Nephron progenitor cell (in vitro differentiated cells): ENCODE results near the gene GPHA2.

ENCODE experiments used
- DNase-seq: peaks from one replicate; pipeline ENCODE4 v3.0.0; 2021
- H3K27ac Mint-ChIP-seq: 2 replicates; pipeline ENCODE4 v1.8.0; 2021; ENCODE audit warnings: mild to moderate bottlenecking, moderate library complexity, mixed read lengths
- H3K27me3 Mint-ChIP-seq: 2 replicates; pipeline ENCODE4 v1.8.0; 2021; ENCODE audit warnings: mild to moderate bottlenecking, low read depth, mixed read lengths; ENCODE audit not compliant: poor library complexity
- H3K36me3 Mint-ChIP-seq: 2 replicates; pipeline ENCODE4 v1.8.0; 2021; ENCODE audit warnings: low read depth, mixed read lengths
- H3K4me1 Mint-ChIP-seq: 2 replicates; pipeline ENCODE4 v1.8.0; 2021; ENCODE audit warnings: mixed read lengths
- H3K4me3 Mint-ChIP-seq: 2 replicates; pipeline ENCODE4 v1.8.0; 2021; ENCODE audit warnings: mild to moderate bottlenecking, moderate library complexity, mixed read lengths
- H3K9me3 Mint-ChIP-seq: 2 replicates; pipeline ENCODE4 v1.8.0; 2021; ENCODE audit warnings: mild to moderate bottlenecking, moderate library complexity, mixed read lengths
- TF ChIP-seq, protein P1 (sequence below): fragments of 200-600 bp; sonication (generic); IDR thresholded peaks from 2 replicates; pipeline ENCODE4 v1.5.0; 2021; ENCODE audit warnings: antibody characterized with exemption

GPHA2 gene

DNA sequence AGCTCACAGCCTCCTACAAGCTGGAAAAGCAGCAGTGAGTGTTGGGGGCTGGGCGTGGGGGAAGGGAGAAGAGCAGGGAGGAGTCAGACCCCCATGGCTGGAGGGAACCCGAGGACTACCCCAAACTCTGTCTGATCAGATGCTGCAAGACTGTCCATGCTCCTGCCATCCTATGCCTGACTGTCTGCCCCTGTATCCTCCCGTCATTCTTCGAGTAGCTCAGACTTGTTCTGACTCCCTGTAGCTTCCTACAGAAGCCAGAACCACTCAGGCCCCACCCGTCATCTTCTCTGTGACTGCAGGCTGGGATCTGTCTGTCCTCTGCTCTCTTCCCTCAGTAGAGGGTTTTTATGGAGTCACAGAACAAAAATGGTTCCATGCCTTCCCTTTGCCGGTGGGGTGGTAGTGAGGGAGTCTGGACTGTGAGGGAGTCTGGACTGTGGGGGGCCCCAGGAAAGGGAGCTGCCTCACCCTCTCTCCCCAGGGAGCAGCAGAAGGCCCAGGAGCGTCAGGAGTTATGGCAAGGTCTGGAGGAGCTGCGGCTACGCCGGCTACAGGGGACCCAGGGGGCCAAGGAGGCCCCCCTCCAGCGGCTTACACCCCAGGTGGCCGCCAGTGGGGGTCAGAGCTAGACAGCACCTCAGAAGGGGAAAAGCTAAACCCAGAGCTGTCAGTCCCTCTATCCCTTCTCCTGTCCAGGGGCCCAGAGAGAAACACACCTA, 2.3 kb downstream of the GPHA2 start:
- H3K4me1 Mint-ChIP-seq, result peaks cover 58% of the 10 kb centered on the region
- TF ChIP-seq, protein P1, sequence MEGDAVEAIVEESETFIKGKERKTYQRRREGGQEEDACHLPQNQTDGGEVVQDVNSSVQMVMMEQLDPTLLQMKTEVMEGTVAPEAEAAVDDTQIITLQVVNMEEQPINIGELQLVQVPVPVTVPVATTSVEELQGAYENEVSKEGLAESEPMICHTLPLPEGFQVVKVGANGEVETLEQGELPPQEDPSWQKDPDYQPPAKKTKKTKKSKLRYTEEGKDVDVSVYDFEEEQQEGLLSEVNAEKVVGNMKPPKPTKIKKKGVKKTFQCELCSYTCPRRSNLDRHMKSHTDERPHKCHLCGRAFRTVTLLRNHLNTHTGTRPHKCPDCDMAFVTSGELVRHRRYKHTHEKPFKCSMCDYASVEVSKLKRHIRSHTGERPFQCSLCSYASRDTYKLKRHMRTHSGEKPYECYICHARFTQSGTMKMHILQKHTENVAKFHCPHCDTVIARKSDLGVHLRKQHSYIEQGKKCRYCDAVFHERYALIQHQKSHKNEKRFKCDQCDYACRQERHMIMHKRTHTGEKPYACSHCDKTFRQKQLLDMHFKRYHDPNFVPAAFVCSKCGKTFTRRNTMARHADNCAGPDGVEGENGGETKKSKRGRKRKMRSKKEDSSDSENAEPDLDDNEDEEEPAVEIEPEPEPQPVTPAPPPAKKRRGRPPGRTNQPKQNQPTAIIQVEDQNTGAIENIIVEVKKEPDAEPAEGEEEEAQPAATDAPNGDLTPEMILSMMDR, result no peak
- H3K9me3 Mint-ChIP-seq, result no peaks in the 10 kb centered on the region
- DNase-seq, result no peak
- H3K4me3 Mint-ChIP-seq, result peak overlapping the region; percentile 30
- peaks cover 11% of the 10 kb centered on the region for H3K36me3 Mint-ChIP-seq
- H3K27ac Mint-ChIP-seq, result peak overlapping the region; percentile 96
- H3K27me3 Mint-ChIP-seq, result peaks cover 16% of the 10 kb centered on the region

DNA sequence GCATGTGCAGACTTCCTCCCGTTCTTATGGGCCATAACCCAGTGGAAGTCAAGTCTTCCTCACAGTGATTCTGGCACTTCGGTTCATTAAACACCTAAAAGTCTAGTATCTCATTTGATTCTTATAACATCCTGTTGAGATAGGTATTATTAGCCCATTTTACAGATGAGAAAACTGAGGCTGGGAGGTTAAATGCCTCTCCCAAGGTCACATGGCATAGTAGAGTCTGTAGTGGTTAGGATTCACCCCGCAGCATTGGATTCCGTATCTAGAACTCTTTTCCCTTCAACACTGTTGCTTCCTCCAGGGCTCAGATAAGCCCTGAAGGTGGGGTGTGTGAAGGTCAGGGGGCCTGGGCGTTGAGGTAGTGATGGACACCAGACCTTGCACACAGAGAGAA, 3.4 kb downstream of the GPHA2 start:
- no peak overlapping the region for H3K27ac Mint-ChIP-seq
- peaks cover 15% of the 10 kb centered on the region for H3K36me3 Mint-ChIP-seq
- no peak for DNase-seq

DNA sequence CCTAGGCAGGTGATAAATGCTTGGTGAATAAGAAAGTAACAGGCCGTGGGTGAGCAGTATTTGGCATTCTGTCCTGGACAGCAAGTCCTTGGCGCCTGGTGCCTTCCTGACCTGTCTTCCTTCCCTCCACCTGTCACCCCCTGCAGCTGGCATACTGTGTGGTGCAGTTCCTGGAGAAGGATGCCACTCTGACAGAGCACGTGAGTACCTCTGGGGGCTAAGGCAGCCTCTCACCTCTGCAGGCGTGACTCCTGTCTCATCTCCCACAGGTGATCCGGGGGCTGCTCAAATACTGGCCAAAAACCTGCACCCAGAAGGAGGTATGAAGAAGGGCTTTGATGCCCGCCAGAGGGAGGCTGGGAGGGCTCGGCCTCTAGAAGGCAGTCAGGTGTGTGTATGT, 4.4 kb downstream of the GPHA2 start:
- H3K36me3 Mint-ChIP-seq, result peaks cover 15% of the 10 kb centered on the region
- H3K9me3 Mint-ChIP-seq, result no peaks in the 10 kb centered on the region
- no peak overlapping the region for H3K27ac Mint-ChIP-seq
- DNase-seq, result no peak
- peaks cover 6% of the 10 kb centered on the region for H3K27me3 Mint-ChIP-seq
- peaks cover 51% of the 10 kb centered on the region for H3K4me1 Mint-ChIP-seq
- no peak overlapping the region for H3K4me3 Mint-ChIP-seq
- TF ChIP-seq, protein P1, result no peak

More for the DNA sequence above, 3.4 kb downstream of the GPHA2 start:
- Mint-ChIP-seq H3K4me1 (peaks cover 60% of the 10 kb centered on the region), H3K27me3 (peaks cover 5% of the 10 kb centered on the region), H3K4me3 (no peak overlapping the region), H3K9me3 (no peaks in the 10 kb centered on the region)
- TF ChIP-seq, protein P1, result no peak

DNA sequence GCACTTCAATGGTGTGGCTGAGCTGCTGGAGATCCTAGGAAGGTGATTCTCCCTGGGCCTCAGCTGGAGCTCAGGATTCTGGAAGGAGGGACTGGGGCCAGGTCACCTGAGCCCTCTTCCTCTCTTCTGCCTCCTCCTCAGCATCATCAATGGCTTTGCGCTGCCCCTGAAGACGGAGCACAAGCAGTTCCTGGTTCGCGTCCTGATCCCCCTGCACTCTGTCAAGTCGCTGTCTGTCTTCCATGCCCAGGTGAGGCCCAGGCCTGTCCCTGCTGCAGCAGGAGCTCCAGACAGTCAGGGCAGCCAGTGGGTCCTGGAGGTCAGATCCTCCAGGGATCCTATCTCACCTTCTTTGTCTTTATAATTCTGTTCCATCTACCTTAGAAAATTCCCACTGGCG, 5.4 kb downstream of the GPHA2 start:
- Mint-ChIP-seq H3K27me3 (peaks cover 6% of the 10 kb centered on the region), H3K4me3 (no peak overlapping the region), H3K36me3 (peaks cover 15% of the 10 kb centered on the region), H3K4me1 (peaks cover 42% of the 10 kb centered on the region), H3K27ac (no peak overlapping the region), H3K9me3 (no peaks in the 10 kb centered on the region)
- no peak for DNase-seq
- TF ChIP-seq, protein P1, result no peak

DNA sequence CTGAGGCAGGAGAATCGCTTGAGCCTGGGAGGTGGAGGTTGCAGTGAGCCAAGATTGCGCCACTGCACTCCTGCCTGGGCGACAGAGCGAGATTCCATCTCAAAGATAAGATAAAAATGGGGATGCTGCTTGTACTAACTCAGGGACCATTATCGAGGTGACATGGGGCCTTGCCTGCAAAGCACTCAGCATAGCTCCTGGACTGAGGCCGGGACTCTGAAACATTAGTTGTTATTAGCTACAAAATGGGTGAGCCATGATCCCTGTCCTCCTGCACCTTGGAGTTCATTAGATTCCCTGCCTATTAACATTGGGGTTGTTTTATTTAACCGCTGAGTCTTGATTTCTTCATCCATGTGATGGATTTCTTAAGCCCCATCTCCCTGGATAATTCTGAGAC, 6.1 kb downstream of the GPHA2 start:
- no peaks in the 10 kb centered on the region for H3K9me3 Mint-ChIP-seq
- H3K36me3 Mint-ChIP-seq, result peaks cover 15% of the 10 kb centered on the region
- H3K4me1 Mint-ChIP-seq, result peaks cover 40% of the 10 kb centered on the region
- H3K27me3 Mint-ChIP-seq, result peaks cover 10% of the 10 kb centered on the region
- no peak overlapping the region for H3K27ac Mint-ChIP-seq
- TF ChIP-seq, protein P1, result no peak
- DNase-seq, result no peak
- H3K4me3 Mint-ChIP-seq, result no peak overlapping the region

DNA sequence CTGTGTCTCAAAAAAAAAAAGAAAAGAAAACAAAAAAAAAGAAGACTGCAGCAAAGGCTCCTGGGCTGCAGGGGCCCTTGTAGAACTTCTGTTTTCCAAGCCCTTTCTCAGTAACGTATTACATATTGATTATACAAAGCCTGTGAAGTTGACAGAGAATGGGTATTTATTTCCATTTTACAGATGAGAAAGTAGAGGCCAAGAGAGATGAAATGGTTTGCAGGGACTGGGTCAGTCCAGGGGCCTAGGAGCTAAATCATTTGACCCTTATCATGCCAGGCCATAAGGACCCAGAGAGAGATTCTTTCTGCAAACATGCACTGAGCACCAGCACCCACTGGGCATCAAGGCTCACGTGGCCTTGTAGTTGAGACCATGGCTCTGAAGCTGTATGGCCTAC, 6.7 kb downstream of the GPHA2 start:
- no peaks in the 10 kb centered on the region for H3K9me3 Mint-ChIP-seq
- peaks cover 39% of the 10 kb centered on the region for H3K4me1 Mint-ChIP-seq
- no peak overlapping the region for H3K4me3 Mint-ChIP-seq

More for the DNA sequence above, 6.7 kb downstream of the GPHA2 start:
- H3K27me3 Mint-ChIP-seq, result peaks cover 14% of the 10 kb centered on the region
- no peak for DNase-seq
- TF ChIP-seq, protein P1, result no peak
- H3K27ac Mint-ChIP-seq, result no peak overlapping the region
- peaks cover 15% of the 10 kb centered on the region for H3K36me3 Mint-ChIP-seq
